Suprapubic skin (tissue), 4 donors: ENCODE data around the gene PAIP2B. TPM values are rescaled to one million over a fixed set of nuclear protein-coding genes. Genes with fewer than 3 reads are reported as not detected.
A peak's percentile ranks its signal among the peaks of the same experiment; 100 is the strongest.
"Not testable (repeated sequence)": the region's sequence is repeated elsewhere in the genome, so short reads cannot be mapped to it uniquely, and the experiment has no call there.

Experiments
- DNase-seq, 2 donors: peaks; one replicate each; pipeline ENCODE4 v3.0.0-alpha.2; 2019; ENCODE audit warnings: low spot score in 2 of 2
- H3K27ac ChIP-seq: fragments of 200-600 bp; sonication (generic); one replicate; pipeline ENCODE4 v1.5.1; 2019
- H3K27me3 ChIP-seq: fragments of 200-600 bp; sonication (generic); one replicate; pipeline ENCODE4 v1.5.1; 2019
- H3K36me3 ChIP-seq: fragments of 200-600 bp; sonication (generic); one replicate; pipeline ENCODE4 v1.5.1; 2019
- H3K4me1 ChIP-seq: fragments of 200-600 bp; sonication (generic); one replicate; pipeline ENCODE4 v1.5.1; 2019
- H3K4me3 ChIP-seq: fragments of 200-600 bp; sonication (generic); one replicate; pipeline ENCODE4 v1.5.1; 2019; ENCODE audit warnings: mild to moderate bottlenecking
- H3K9me3 ChIP-seq: fragments of 200-600 bp; sonication (generic); one replicate; pipeline ENCODE4 v1.5.1; 2019
- CTCF ChIP-seq, 2 donors: fragments of 200-600 bp in 1 of 2; fragments of 450-650 bp in 1 of 2; sonication (generic) in 1 of 2; IDR thresholded peaks; one replicate each; pipeline ENCODE4 v1.5.1; 2016 to 2019; ENCODE audit warnings: antibody characterized with exemption in 2 of 2, mild to moderate bottlenecking in 1 of 2, moderate library complexity in 1 of 2
- EP300 ChIP-seq: sonication (generic); formaldehyde crosslinking; IDR thresholded peaks from one replicate; pipeline ENCODE4 v1.6.1; 2017; ENCODE audit warnings: antibody characterized with exemption
- POLR2A ChIP-seq, 2 donors: fragments of 450-650 bp; IDR thresholded peaks; one replicate each; pipeline ENCODE4 v1.6.1; 2017; ENCODE audit warnings: antibody characterized with exemption in 2 of 2, mild to moderate bottlenecking in 2 of 2, moderate library complexity in 2 of 2
- POLR2AphosphoS5 ChIP-seq, 3 donors: sonication (generic); formaldehyde crosslinking; IDR thresholded peaks; one replicate each; pipeline ENCODE4 v1.6.1; 2017; ENCODE audit warnings: antibody characterized with exemption in 3 of 3
- WGBS: methylation state at CpG from one replicate; pipeline ENCODE4 v1.1.5; 2018; 5-methylcytosine and 5-hydroxymethylcytosine counted together
- total RNA-seq, 4 donors: library from RNA; depleted of rRNA; stranded (reverse); fragments of >200 nt; gene quantifications; one replicate each; pipeline ENCODE4 v1.1.0, GENCODE V29; 2016

PAIP2B gene
- total RNA-seq, 4 donors from 2014 or later, result 21.0 to 30.3 (median 26.7) TPM

- no peak overlapping the region for H3K4me3 ChIP-seq
- no peak for DNase-seq
- 44% methylated on average over 7 of the region's 7 CpGs for WGBS
- no peak overlapping the region for H3K27ac ChIP-seq
- no peaks in the 10 kb centered on the region for H3K36me3 ChIP-seq
- no peaks in the 10 kb centered on the region for H3K4me1 ChIP-seq
- H3K9me3 ChIP-seq, result no peaks in the 10 kb centered on the region
- no peak for TF ChIP-seq POLR2AphosphoS5 (IDR thresholded peaks at IDR 0.05)
- H3K27me3 ChIP-seq, result peaks cover 2% of the 10 kb centered on the region
These were observed 9.2 kb upstream of the PAIP2B start for GRCh38 chr2:71235930-71236587.

DNA sequence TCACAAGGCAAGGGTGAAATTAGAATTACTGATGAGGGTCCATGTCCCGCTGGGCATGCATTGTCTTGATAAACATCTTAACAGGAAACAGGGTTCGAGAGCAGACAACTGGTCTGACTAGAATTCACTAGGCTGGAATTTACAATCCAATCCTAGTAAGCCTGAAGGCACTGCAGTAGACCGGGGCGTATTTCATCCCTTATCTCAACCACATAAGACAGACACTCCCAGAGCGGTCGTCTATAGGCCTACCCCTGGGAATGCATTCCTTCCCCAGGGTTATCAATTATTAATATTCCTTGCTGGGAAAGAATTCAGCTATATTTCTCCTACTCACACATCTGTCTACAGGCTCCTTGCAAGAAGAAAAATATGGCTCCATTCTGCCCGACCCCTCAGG lies 6.2 kb upstream of the PAIP2B start:
- not testable (repeated sequence) for H3K27ac ChIP-seq, H3K27me3 ChIP-seq, H3K9me3 ChIP-seq, H3K4me1 ChIP-seq, H3K4me3 ChIP-seq, H3K36me3 ChIP-seq, DNase-seq
- 57% methylated on average over 7 of the region's 7 CpGs for WGBS

GRCh38 chr2:71226096-71226964 lies 573 bp downstream of the PAIP2B start:
- H3K27ac ChIP-seq, result peak overlapping the region; percentile 73
- 2% methylated on average over 30 of the region's 52 CpGs for WGBS
- peak; percentile 74 to 81 for DNase-seq
- no peaks in the 10 kb centered on the region for H3K9me3 ChIP-seq
- H3K27me3 ChIP-seq, result no peaks in the 10 kb centered on the region
- peaks cover 4% of the 10 kb centered on the region for H3K36me3 ChIP-seq
- H3K4me1 ChIP-seq, result peaks cover 17% of the 10 kb centered on the region
- TF ChIP-seq CTCF (IDR thresholded peaks at IDR 0.05) (no peak), EP300 (no peak), POLR2A (IDR thresholded peaks at IDR 0.05) (no peak), POLR2AphosphoS5 (IDR thresholded peaks at IDR 0.05) (no peak)
- peak overlapping the region; percentile 81 for H3K4me3 ChIP-seq

- no peak for TF ChIP-seq EP300
- no peak for TF ChIP-seq POLR2A (IDR thresholded peaks at IDR 0.05)
- TF ChIP-seq CTCF (IDR thresholded peaks at IDR 0.05), result no peak
- TF ChIP-seq POLR2AphosphoS5 (IDR thresholded peaks at IDR 0.05), result no peak
- Histone ChIP-seq H3K27me3 (no peaks in the 10 kb centered on the region), H3K9me3 (no peaks in the 10 kb centered on the region), H3K27ac (no peak overlapping the region), H3K4me1 (peaks cover 17% of the 10 kb centered on the region), H3K4me3 (no peak overlapping the region), H3K36me3 (peaks cover 4% of the 10 kb centered on the region)
- no peak for DNase-seq
These were observed 2.0 kb downstream of the PAIP2B start for GRCh38 chr2:71224935-71225334.

DNA sequence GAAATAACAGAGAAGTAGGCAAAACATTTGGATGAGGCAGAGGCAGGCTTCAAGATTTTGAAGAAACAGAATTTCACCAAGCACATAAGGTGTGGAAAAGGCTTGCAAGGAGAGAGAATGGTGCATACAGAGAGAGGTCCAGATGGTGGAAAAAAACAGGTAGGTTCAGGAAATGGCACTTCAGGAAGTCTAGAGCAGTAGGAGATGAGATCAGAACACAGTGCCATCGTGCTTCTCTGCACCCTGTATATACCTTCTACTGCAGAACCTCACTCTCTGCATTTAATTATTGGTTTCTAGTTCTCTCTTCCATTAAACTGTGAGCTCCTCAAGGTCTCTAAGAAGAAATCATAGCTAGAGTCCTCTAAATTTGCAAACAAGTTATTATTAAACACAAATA lies 2.4 kb downstream of the PAIP2B start:
- TF ChIP-seq EP300 (no peak), POLR2A (IDR thresholded peaks at IDR 0.05) (no peak), CTCF (IDR thresholded peaks at IDR 0.05) (no peak), POLR2AphosphoS5 (IDR thresholded peaks at IDR 0.05) (no peak)
- H3K27ac ChIP-seq, result no peak overlapping the region
- peaks cover 4% of the 10 kb centered on the region for H3K36me3 ChIP-seq
- H3K4me3 ChIP-seq, result no peak overlapping the region
- H3K27me3 ChIP-seq, result no peaks in the 10 kb centered on the region
- WGBS, result 38% methylated on average over 1 of the region's 1 CpG
- H3K9me3 ChIP-seq, result no peaks in the 10 kb centered on the region
- H3K4me1 ChIP-seq, result peaks cover 17% of the 10 kb centered on the region
- DNase-seq, result no peak

DNA sequence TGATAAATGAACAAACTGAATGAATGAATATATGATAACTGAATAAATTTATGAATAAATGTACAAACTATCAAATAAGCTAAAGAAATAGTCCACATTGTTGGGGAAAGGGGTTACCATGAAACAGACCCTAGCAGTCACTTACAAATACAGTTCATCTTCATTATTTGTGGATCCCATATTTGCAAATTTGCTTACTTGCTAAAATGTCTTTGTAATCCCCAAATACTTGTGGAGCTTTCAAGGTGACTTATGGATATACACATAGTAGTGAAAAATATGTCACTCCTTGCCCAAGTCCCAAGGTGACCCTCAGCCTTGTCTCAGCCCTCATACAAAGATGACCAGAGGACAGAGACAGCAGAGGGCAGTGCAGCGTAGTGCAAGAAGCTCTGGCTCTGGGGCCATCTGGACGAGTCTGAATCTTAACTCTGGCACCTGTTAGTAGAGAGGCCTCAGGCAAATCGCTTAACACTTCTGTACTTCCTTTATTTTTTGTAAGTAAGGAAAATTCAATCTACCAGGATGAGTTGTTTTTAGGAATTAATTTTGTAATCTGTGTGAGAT lies 3.1 kb downstream of the PAIP2B start:
- Histone ChIP-seq H3K27me3 (no peaks in the 10 kb centered on the region), H3K36me3 (peaks cover 4% of the 10 kb centered on the region), H3K4me3 (no peak overlapping the region), H3K27ac (no peak overlapping the region), H3K4me1 (peaks cover 17% of the 10 kb centered on the region), H3K9me3 (no peaks in the 10 kb centered on the region)
- DNase-seq, result no peak
- 41% methylated on average over 3 of the region's 3 CpGs for WGBS
- TF ChIP-seq EP300 (no peak), POLR2A (IDR thresholded peaks at IDR 0.05) (no peak), CTCF (IDR thresholded peaks at IDR 0.05) (peak in 1 of 2 donors; percentile 23), POLR2AphosphoS5 (IDR thresholded peaks at IDR 0.05) (no peak)
